ENCODE measurements around the gene MICAL2.
"Not testable (repeated sequence)": the region's sequence is repeated elsewhere in the genome, so short reads cannot be mapped to it uniquely, and the experiment has no call there.

The MICAL2 gene

DNA sequence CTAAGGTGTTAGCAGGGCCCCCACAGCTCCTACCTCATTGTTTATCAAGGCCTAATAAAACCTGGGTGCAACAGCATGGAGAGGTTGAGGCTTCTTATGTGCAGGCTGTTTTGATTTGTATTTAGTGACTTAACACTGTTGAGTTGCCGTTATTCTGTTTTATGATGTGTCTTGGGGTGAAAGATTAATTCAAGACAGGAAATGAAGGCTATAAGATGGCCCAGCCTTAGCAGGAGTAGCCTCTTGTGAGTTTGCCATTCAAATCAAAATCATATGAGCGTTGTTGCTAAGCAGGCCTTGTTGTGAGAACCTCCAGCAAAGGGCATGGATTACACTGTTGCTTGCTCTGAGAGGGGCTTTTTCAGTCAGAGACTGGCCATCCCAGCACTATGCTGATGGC lies 31.8 kb downstream of the MICAL2 start:
- H3K4me3 Mint-ChIP-seq = no peak overlapping the region
- ATAC-seq (no peak), DNase-seq (ENCODE audit: low spot score in 2 of 2) (no peak)
- peak overlapping the region; percentile 27 for H3K27ac Mint-ChIP-seq
- no peaks in the 10 kb centered on the region for H3K9me3 Mint-ChIP-seq
- peaks cover 18% of the 10 kb centered on the region for H3K36me3 Mint-ChIP-seq
- peaks cover 56% of the 10 kb centered on the region for H3K4me1 Mint-ChIP-seq

DNA sequence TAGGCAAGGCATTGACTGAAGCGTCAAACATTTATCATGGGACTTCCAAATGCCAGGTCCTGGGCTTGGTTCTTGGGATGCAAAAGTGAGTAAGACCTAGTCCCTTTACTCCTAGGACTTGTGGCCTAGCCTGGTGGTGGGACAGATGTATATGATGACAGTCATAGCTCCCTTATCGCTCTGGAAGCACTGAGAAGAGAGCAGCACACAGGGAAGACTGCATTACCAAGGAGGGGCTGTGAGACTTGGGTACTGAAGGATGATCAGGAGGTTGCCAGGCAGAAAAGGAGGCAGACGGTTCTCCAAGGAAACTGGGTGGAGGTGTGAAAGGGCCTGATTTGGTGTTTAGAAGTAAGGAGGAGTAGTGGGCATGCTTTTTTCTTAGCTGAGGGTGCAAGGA lies 32.5 kb downstream of the MICAL2 start:
- Mint-ChIP-seq H3K27ac (peak overlapping the region; percentile 69), H3K9me3 (no peaks in the 10 kb centered on the region), H3K4me1 (peaks cover 54% of the 10 kb centered on the region), H3K4me3 (no peak overlapping the region), H3K36me3 (peaks cover 18% of the 10 kb centered on the region)
- DNase-seq (ENCODE audit: low spot score in 2 of 2) (no peak), ATAC-seq (no peak)

DNA sequence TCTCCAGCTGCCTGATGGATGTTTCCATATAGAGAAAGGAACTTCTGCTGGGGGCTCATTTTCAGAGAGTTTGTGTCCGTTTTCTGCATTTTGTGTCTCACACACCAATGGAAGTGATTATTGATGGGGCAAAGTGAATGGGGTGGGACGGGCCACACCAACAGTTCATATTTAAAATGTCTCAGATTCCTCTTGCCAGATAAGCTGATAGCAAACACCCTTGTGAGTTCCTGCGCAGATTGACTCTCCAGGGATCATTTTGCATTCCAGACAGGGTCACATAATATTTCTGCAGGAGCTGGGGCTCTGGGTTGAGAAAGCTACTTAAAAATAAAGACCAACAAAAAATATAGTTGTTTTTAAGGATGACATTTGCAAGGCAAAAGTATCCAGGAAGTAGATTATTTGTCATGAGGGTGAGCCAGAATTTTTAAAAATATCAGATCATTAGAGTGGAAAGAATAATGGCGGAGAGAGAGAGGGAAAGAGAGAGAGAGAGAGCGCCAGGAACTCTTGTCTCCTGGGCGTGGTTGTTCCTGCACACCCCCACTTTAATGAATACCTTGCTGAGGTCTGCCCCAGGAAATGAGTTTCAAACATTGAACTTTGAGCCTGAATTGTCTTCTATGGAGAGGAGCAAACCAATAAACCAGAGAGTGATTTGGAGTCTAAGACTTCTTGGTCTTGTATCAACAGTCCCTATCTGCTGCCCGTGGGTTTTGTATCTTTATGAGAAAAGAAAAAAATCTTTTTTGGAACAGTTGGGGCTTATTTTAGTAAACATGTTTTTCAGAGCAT lies 33.3 kb downstream of the MICAL2 start:
- H3K36me3 Mint-ChIP-seq = peaks cover 18% of the 10 kb centered on the region
- DNase-seq (ENCODE audit: low spot score in 2 of 2) (no peak), ATAC-seq (no peak)
- peak overlapping the region; percentile 69 for H3K27ac Mint-ChIP-seq
- no peaks in the 10 kb centered on the region for H3K9me3 Mint-ChIP-seq
- peaks cover 62% of the 10 kb centered on the region for H3K4me1 Mint-ChIP-seq
- no peak overlapping the region for H3K4me3 Mint-ChIP-seq

DNA sequence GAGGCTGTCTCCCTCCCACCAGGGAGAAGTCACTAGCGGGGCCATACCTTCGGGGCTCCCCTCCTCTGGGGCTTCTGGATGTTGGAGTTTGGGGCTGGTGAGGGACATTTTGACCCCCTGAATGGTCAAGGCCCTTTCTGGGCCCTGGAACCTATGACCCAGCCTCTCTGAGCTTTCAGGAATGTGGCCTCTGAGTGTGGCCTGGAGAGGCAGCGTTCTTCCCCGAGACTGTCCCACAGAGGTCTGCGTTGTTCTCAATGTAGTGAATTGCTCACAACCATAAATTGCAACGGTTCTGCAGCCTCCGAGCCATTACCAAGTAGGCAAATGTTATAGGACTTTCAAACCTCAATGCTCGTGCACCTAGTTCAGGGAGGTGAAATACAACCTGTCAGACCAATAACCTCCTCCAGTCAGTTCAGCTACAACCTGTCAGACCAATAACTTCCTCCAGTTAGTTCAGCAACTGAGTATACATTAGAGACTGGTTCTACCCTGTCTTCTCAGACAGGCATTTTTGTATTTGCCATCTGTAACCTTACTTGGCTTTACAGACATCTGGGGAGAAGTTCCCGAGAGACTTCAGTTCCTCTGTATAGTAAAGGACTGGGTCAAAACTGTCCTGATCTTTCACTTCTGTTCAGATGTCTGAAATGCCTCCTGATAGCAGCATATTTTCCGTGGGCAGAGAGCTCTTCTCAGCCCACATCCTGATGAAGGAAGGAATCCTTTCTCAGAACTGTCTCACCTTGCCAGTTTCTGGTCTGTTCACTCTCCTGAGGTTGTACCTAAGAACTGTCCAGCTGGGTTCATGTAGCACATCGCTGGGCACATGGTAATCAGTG lies 34.2 kb downstream of the MICAL2 start:
- Mint-ChIP-seq H3K9me3 (no peaks in the 10 kb centered on the region), H3K27ac (no peak overlapping the region), H3K36me3 (peaks cover 18% of the 10 kb centered on the region), H3K4me3 (no peak overlapping the region), H3K4me1 (peaks cover 70% of the 10 kb centered on the region)
- ATAC-seq (peak; percentile 33), DNase-seq (ENCODE audit: low spot score in 2 of 2) (no peak)

DNA sequence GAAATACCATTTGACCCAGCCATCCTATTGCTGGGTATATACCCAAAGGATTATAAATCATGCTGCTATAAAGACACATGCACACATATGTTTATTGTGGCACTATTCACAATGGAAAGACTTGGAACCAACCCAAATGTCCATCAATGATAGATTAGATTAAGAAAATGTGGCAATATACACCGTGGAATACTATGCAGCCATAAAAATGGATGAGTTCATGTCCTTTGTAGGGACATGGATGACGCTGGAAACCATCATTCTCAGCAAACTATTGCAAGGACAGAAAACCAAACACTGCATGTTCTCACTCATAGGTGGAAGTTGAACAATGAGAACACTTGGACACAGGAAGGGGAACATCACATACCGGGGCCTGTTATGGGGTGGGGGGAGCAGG lies 36.3 kb downstream of the MICAL2 start:
- H3K36me3 Mint-ChIP-seq; H3K27ac Mint-ChIP-seq; H3K9me3 Mint-ChIP-seq; ATAC-seq; DNase-seq (ENCODE audit: low spot score in 2 of 2); H3K4me3 Mint-ChIP-seq: not testable (repeated sequence)
- peaks cover 70% of the 10 kb centered on the region for H3K4me1 Mint-ChIP-seq

DNA sequence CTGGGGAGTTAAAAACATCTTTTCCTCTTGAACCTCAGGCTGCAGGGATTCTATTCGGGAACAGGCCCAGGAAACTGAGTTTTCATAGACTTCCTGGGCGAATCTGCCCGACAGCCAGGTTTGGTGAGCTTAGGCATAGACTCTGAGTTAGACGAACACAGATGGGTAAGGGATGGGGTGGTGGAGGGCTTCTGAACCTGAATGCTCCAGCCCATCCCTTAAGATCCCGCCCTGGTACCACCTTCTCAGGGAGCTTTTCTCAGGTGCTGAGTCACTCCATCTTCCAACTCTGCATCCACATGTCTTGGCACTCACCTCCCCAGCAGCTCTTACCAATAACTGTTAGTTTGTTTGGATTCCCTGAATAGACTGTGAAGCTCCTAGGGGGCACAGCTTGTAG lies 37.4 kb downstream of the MICAL2 start:
- H3K4me1 Mint-ChIP-seq = peaks cover 71% of the 10 kb centered on the region
- H3K27ac Mint-ChIP-seq = peak overlapping the region; percentile 76
- peaks cover 4% of the 10 kb centered on the region for H3K36me3 Mint-ChIP-seq
- H3K9me3 Mint-ChIP-seq = no peaks in the 10 kb centered on the region
- H3K4me3 Mint-ChIP-seq = no peak overlapping the region
- DNase-seq (ENCODE audit: low spot score in 2 of 2) (no peak), ATAC-seq (no peak)

DNA sequence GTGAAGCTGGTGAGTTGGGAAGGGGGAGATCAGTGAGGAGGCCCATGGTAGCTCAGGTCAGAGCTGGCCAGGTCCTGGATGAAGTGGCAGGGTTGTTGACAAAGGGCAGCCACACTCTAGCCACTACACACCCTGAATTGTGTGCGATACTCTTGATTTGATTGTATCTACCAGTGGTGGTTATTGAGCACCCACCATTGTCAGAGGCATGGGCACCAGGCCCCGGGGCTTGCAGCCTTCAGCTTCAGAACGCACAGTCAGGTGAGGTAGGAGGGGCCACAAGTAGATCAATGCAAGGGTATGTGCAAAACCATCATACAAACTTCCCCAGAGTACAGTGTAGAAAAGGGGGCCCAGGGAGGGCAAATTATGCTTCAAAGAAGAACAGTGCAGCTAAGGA lies 38.1 kb downstream of the MICAL2 start:
- ATAC-seq = no peak
- Mint-ChIP-seq H3K4me3 (peak overlapping the region; percentile 34), H3K9me3 (no peaks in the 10 kb centered on the region), H3K4me1 (peaks cover 66% of the 10 kb centered on the region), H3K36me3 (peaks cover 2% of the 10 kb centered on the region), H3K27ac (peak overlapping the region; percentile 76)
- no peak for DNase-seq (ENCODE audit: low spot score in 2 of 2)

DNA sequence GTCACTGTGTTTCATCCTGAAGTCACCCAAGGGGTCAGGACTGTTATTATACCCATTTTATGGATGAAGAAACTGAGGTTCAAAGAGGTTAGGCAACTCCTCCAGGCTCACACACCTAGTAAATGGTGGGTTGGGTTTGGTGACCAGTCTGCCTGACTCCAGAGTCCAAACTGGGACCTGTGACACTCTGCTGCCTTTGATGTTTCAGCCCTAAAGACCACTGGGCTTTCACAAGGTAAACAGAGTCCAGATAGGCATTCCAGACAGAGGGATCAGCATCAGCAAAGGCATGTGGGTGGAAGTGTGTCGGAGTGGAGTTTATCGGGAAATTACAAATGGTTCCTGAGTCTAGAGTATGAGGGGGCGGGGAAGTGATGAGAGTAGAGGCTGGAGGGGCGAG lies 38.5 kb downstream of the MICAL2 start:
- Mint-ChIP-seq H3K4me1 (peaks cover 66% of the 10 kb centered on the region), H3K4me3 (peak overlapping the region; percentile 34), H3K9me3 (no peaks in the 10 kb centered on the region), H3K36me3 (peaks cover 6% of the 10 kb centered on the region), H3K27ac (peak overlapping the region; percentile 76)
- DNase-seq (ENCODE audit: low spot score in 2 of 2) (no peak), ATAC-seq (no peak)

DNA sequence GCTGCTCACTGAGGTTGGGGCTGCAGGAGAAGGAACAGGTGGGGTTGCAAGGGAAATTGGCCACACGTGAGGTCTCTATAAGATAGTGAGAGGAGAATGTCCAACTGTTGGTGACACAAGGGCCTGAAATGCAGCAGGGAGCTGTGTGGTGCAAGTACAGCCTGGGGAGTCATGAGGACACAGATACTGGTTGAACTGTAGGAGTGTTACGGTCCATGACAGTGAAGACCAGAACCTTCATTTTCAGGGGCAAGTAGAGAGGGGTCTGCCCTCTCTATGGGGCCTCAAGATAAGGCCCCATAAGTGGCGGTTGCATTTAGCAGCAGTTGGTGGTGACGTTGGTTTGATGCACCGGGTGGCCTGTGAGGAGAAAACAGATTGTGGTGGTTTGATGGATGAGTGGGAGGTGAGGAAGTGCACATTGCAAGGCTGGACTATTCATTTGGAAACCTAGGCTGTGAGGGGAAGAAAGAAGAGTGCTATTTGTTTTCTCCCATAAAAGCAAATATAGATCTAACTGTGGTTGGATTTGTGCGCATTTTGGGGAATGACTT lies 39.4 kb downstream of the MICAL2 start:
- DNase-seq (ENCODE audit: low spot score in 2 of 2) = peak; percentile 14 to 74
- Mint-ChIP-seq H3K4me1 (peaks cover 61% of the 10 kb centered on the region), H3K4me3 (peak overlapping the region; percentile 34), H3K27ac (peak overlapping the region; percentile 76), H3K9me3 (no peaks in the 10 kb centered on the region), H3K36me3 (peaks cover 11% of the 10 kb centered on the region)
- ATAC-seq = peak; percentile 78

DNA sequence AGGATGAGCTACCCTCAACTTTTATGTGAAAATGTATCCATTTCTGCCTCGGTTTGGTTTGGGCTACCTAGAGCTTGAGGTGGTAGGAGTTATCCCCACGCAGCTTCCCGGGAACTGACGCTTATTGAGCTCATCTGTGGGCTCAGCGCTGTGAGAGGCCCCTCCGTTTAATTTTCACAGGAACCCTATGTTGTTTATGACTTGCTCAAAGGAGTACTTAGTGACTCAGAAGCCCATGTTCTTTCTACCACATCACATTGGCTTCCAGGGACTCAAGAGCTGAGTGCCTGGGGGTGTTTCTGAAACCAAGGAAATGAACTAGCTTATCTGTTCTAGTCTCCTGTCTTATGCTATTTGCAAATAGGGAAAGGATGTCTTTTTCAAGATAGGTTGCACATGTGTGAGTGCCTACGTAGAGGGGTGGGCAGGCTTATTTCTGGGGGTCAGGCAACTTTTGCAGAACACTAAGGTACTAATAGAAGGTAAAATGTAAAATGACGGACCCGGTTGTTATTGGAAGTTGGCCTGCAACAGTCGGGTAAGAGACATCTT lies 40.5 kb downstream of the MICAL2 start:
- H3K4me1 Mint-ChIP-seq = peaks cover 67% of the 10 kb centered on the region
- H3K27ac Mint-ChIP-seq = peak overlapping the region; percentile 76

DNA sequence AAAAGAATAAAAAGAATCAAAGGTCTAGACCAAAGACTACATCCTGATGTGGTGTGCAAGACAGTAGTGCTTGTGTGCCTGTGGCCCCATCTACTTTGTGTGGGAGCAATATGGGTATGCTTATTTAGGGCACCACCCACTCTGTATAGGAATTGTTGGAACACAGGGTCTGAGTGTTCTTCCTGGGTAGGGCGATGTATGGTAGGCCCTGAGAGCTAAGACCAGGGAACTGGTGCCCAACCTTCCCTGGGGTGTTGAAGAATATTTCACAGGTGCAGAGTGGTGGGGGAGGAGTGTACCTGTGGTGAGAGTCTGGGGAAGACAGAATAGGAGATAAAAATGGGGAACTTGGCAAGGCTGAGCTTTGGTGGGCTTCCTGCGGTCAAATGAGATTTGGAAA lies 41.9 kb downstream of the MICAL2 start:
- Mint-ChIP-seq H3K4me1 (peaks cover 81% of the 10 kb centered on the region), H3K9me3 (no peaks in the 10 kb centered on the region), H3K4me3 (peak overlapping the region; percentile 8), H3K27ac (peak overlapping the region; percentile 76), H3K36me3 (peaks cover 12% of the 10 kb centered on the region)
- ATAC-seq = no peak
- DNase-seq (ENCODE audit: low spot score in 2 of 2) = no peak

More for the DNA sequence above, 40.5 kb downstream of the MICAL2 start:
- peak overlapping the region; percentile 34 for H3K4me3 Mint-ChIP-seq
- ATAC-seq = peak; percentile 94
- H3K9me3 Mint-ChIP-seq = no peaks in the 10 kb centered on the region
- peaks cover 12% of the 10 kb centered on the region for H3K36me3 Mint-ChIP-seq
- peak; percentile 24 to 73 for DNase-seq (ENCODE audit: low spot score in 2 of 2)

DNA sequence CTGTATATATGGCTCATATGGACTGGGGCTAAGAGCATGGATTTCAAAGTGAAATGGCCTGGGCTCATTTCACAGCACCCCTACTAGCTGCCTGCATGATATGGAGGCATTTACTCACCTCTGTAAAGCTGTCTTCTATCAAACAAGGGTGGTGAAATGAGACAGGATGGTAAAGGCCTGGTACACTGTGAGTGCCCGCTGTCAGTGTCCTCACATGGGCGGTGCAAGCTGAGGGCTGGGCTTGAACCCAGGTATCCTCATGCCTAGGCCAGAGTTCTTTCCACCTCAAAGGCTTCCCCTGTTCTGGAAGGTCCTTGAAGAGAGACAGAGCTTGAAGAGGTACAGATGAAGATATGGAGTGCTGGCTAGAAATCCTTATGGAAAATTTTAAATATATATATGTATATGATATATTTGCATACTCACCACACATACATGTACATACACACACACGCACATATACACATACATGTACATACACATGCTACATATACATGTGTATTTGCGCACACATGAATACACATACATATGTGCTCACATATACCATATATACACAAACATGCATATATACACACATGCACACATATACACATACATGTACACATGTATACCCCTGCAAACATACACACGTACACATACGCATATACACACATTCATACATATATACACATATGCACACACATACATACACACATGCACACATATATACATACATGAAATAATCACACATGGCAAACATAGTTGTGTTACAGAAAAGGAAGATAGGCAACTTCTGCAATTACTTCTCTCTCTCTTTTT lies 44.7 kb downstream of the MICAL2 start:
- DNase-seq (ENCODE audit: low spot score in 2 of 2) = no peak
- H3K4me1 Mint-ChIP-seq = peaks cover 84% of the 10 kb centered on the region
- H3K9me3 Mint-ChIP-seq = no peaks in the 10 kb centered on the region

DNA sequence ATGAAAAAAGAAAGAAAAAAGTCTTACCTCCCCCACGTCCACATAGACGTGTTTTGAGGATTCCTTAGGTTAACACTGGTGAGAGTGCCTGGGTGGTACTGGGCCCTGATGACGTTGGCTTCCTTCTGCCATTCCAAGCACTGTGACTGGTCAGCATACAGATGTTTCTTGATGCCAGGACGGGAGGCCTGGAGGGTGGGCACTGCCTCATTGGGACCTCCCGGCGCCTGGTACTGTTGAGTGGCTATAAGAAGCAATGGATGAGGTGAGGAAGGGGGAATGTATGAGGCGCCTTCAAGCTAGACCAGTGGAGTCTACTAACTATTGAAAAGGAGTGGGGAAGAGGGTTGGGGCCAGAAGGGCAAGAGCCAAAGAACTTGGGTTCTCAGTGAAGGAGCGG lies 45.3 kb downstream of the MICAL2 start:
- Mint-ChIP-seq H3K27ac (peak overlapping the region; percentile 84), H3K4me1 (peaks cover 84% of the 10 kb centered on the region), H3K9me3 (no peaks in the 10 kb centered on the region), H3K4me3 (peak overlapping the region; percentile 37), H3K36me3 (peaks cover 12% of the 10 kb centered on the region)
- DNase-seq (ENCODE audit: low spot score in 2 of 2) = no peak
- ATAC-seq = no peak

More for the DNA sequence above, 44.7 kb downstream of the MICAL2 start:
- H3K27ac Mint-ChIP-seq = peak overlapping the region; percentile 84
- H3K36me3 Mint-ChIP-seq = peaks cover 12% of the 10 kb centered on the region
- peak overlapping the region; percentile 37 for H3K4me3 Mint-ChIP-seq
- no peak for ATAC-seq

DNA sequence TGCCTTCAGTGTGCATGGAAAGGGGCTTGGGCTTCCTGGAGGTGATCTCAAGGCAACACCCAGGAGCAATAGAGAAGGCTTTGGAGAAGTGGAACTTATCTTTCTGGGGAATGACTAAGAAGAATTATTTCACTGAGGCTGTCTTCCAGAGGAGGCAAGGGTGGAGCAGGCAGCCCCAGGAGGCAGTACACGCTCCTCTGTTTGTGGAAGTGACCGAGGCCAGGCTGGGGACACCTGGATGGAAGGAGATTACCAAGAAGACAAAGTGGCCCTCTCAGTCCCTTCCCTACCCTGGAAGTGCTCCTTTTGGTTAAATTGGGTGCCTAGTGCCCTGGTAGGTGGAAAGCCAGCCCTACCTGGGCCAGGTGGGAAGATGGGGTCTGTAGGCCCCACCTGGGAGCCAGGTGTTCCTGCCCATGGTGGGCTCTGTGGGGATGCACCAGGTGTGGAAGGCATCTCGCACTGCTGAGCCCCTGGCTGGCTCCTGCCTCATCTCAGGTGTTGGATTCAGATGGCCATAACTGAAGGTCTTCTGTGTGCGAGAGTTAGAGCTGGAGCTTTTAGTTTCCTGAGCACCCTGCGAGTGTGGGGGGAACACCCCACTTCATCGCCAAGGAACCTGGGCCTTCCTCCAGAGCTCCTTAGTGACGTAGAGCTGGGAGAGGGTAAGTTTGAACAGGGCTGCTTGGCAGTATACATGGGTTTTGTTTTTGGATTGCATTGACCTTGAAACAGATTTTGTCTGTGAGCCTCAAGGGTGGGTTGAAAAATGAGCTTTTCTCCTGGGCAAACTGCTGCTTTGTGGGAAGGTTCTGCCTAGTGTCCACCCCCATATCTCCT lies 46.1 kb downstream of the MICAL2 start:
- ATAC-seq (no peak), DNase-seq (ENCODE audit: low spot score in 2 of 2) (no peak)
- Mint-ChIP-seq H3K4me1 (peaks cover 77% of the 10 kb centered on the region), H3K4me3 (peak overlapping the region; percentile 37), H3K27ac (peak overlapping the region; percentile 84), H3K9me3 (no peaks in the 10 kb centered on the region), H3K36me3 (peaks cover 12% of the 10 kb centered on the region)
